HCT116 (cell line): ENCODE data around the gene TPD52L1. TPM values are rescaled to one million over a fixed set of nuclear protein-coding genes. Genes with fewer than 3 reads are reported as not detected.

Source experiments
- ATAC-seq: fragments of 200-7000 bp; cut with Tn5 transposase; 2 replicates; pipeline ENCODE4 v1.9.1; 2020; ENCODE audit warnings: mild to moderate bottlenecking, moderate library complexity
- BruUV-seq: library from RNA; stranded (reverse); fragments of 400-500 nt; replicated peaks from 2 replicates; lab custom pipeline; 2021; lab: Mats Ljungman, UMichigan
- CTCF ChIA-PET: fragments of 300-600 bp; sonication (Branson Sonifier 250); formaldehyde crosslinking; loops from one replicate; lab custom pipeline; 2021; ENCODE audit warnings: antibody characterized with exemption; lab: Charles Lee
- POLR2A ChIA-PET: fragments of 300-600, 350-600 bp; sonication (Branson Sonifier 250); formaldehyde crosslinking; loops from one replicate; lab custom pipeline; 2021; ENCODE audit warnings: antibody characterized with exemption; lab: Charles Lee
- RAD21 ChIA-PET, 2 experiments: fragments of 300-600 bp; sonication (Branson Sonifier 250); formaldehyde crosslinking; loops; one replicate each; lab custom pipeline; 2023; ENCODE audit warnings: low total read pairs in 2 of 2; ENCODE audit not compliant: uncharacterized antibody in 2 of 2, unreplicated experiment in 2 of 2, low non-redundant PET in 1 of 2; lab: Charles Lee
- DNase-seq: peaks from one replicate; pipeline ENCODE4 v3.0.0-alpha.2; 2010; ENCODE audit warnings: low read depth, low spot score
- H2AFZ ChIP-seq: fragments of 200-600 bp; shearing (Covaris generic), sonication (generic); 2 replicates; pipeline ENCODE4 v1.6.1; 2017; ENCODE audit warnings: low read depth, mixed run types, mixed read lengths, antibody characterized with exemption, low read length; ENCODE audit not compliant: poor library complexity, severe bottlenecking
- H3K27ac ChIP-seq: 2 replicates; pipeline ENCODE4 v1.5.1; 2012; ENCODE audit warnings: low read depth, low read length
- H3K27me3 ChIP-seq: fragments of 200-600 bp; sonication (generic); 2 replicates; pipeline ENCODE4 v1.6.1; 2016; ENCODE audit warnings: mixed run types, low read length, mixed read lengths; ENCODE audit not compliant: insufficient read depth
- H3K36me3 ChIP-seq, 2 experiments: fragments of 200-500 bp in 1 of 2; fragments of 200-600 bp in 1 of 2; sonication (Bioruptor generic) in 1 of 2; sonication (generic) in 1 of 2; 2 replicates each; pipeline versions ENCODE4 v1.5.1 to v1.6.1; 2014 to 2016; ENCODE audit warnings: low read length in 2 of 2, inconsistent platforms in 1 of 2, mixed read lengths in 1 of 2, mixed run types in 1 of 2; ENCODE audit not compliant: insufficient read depth in 2 of 2, control insufficient read depth in 1 of 2
- H3K4me1 ChIP-seq, 2 experiments: fragments of 200-600 bp in 1 of 2; sonication (generic) in 1 of 2; 2 replicates each; pipeline versions ENCODE4 v1.5.1 to v1.6.1; 2012 to 2017; ENCODE audit warnings: low read length in 2 of 2, inconsistent platforms in 1 of 2, mild to moderate bottlenecking in 1 of 2, mixed read lengths in 1 of 2, mixed run types in 1 of 2, moderate library complexity in 1 of 2; ENCODE audit not compliant: insufficient read depth in 2 of 2, control insufficient read depth in 1 of 2
- H3K4me2 ChIP-seq: fragments of 200-600 bp; sonication (generic); 2 replicates; pipeline ENCODE4 v1.6.1; 2017; ENCODE audit warnings: mixed run types, low read length, mixed read lengths
- H3K4me3 ChIP-seq, 2 experiments: fragments of 200-600 bp in 1 of 2; sonication (generic) in 1 of 2; replicated peaks in 1 of 2; 2 replicates each; pipeline ENCODE4 v1.5.1; 2011 to 2016; ENCODE audit warnings: low read length in 2 of 2, control low read depth in 1 of 2, low read depth in 1 of 2, mild to moderate bottlenecking in 1 of 2, mixed read lengths in 1 of 2, mixed run types in 1 of 2
- H3K79me2 ChIP-seq: fragments of 200-600 bp; sonication (generic); 2 replicates; pipeline ENCODE4 v1.6.1; 2017; ENCODE audit warnings: mild to moderate bottlenecking, mixed run types, low read length, moderate library complexity, mixed read lengths; ENCODE audit not compliant: insufficient read depth
- H3K9ac ChIP-seq: fragments of 200-600 bp; sonication (generic); 2 replicates; pipeline ENCODE4 v1.6.1; 2016; ENCODE audit warnings: low read length, mixed read lengths
- H3K9me2 ChIP-seq: fragments of 200-600 bp; sonication (generic), shearing (Covaris generic); 2 replicates; pipeline ENCODE4 v1.6.1; 2017; ENCODE audit warnings: mixed run types, mild to moderate bottlenecking, moderate library complexity; ENCODE audit not compliant: insufficient read depth
- H3K9me3 ChIP-seq, 2 experiments: fragments of 200-500 bp in 1 of 2; fragments of 200-600 bp in 1 of 2; sonication (Bioruptor generic) in 1 of 2; sonication (generic) in 1 of 2; 2 replicates each; pipeline ENCODE4 v1.6.1; 2014 to 2017; ENCODE audit warnings: low read length in 2 of 2, mixed read lengths in 2 of 2, inconsistent platforms in 1 of 2, low read depth in 1 of 2, mild to moderate bottlenecking in 1 of 2, mixed run types in 1 of 2, moderate library complexity in 1 of 2; ENCODE audit not compliant: control insufficient read depth in 1 of 2, insufficient read depth in 1 of 2
- H4K20me1 ChIP-seq: fragments of 200-600 bp; sonication (generic), shearing (Covaris generic); 2 replicates; pipeline ENCODE4 v1.6.1; 2017; ENCODE audit warnings: mixed run types, mild to moderate bottlenecking, moderate library complexity; ENCODE audit not compliant: insufficient read depth
- CBX3 ChIP-seq: IDR thresholded peaks from 2 replicates; pipeline ENCODE4 v1.6.1; 2012; ENCODE audit warnings: low read depth
- CEBPB ChIP-seq: IDR thresholded peaks from 2 replicates; pipeline ENCODE4 v1.6.1; 2012; ENCODE audit warnings: low read depth
- EGR1 ChIP-seq: IDR thresholded peaks from 2 replicates; pipeline ENCODE4 v1.6.1; 2012; ENCODE audit warnings: low read depth
- EZH2 ChIP-seq: fragments of 200-600 bp; sonication (generic); IDR thresholded peaks from 2 replicates; pipeline ENCODE4 v1.6.1; 2017; ENCODE audit warnings: antibody characterized with exemption, mixed run types
- EZH2phosphoT487 ChIP-seq: fragments of 200-600 bp; IDR thresholded peaks from 2 replicates; pipeline ENCODE4 v1.6.1; 2018; ENCODE audit warnings: antibody characterized with exemption, borderline replicate concordance
- JUND ChIP-seq: IDR thresholded peaks from 2 replicates; pipeline ENCODE4 v1.6.1; 2012
- MAX ChIP-seq: IDR thresholded peaks from 2 replicates; pipeline ENCODE4 v1.6.1; 2012
- POLR2A ChIP-seq: IDR thresholded peaks from 2 replicates; pipeline ENCODE4 v1.7.0; 2011; ENCODE audit warnings: borderline replicate concordance; ENCODE audit not compliant: insufficient read depth, insufficient read length; ENCODE audit errors: extremely low read depth
- POLR2AphosphoS5 ChIP-seq: IDR thresholded peaks from 2 replicates; pipeline ENCODE4 v1.6.1; 2011; ENCODE audit warnings: mild to moderate bottlenecking, low read depth, low read length, moderate library complexity
- RAD21 ChIP-seq: IDR thresholded peaks from 2 replicates; pipeline ENCODE4 v1.6.1; 2012; ENCODE audit warnings: low read depth, mild to moderate bottlenecking
- REST ChIP-seq: IDR thresholded peaks from 2 replicates; pipeline ENCODE4 v1.6.1; 2012; ENCODE audit warnings: low read depth
- SIN3A ChIP-seq: IDR thresholded peaks from 2 replicates; pipeline ENCODE4 v1.6.1; 2012; ENCODE audit warnings: low read depth
- SP1 ChIP-seq: IDR thresholded peaks from 2 replicates; pipeline ENCODE4 v1.6.1; 2012; ENCODE audit warnings: low read depth
- SRF ChIP-seq: IDR thresholded peaks from 2 replicates; pipeline ENCODE4 v1.6.1; 2012; ENCODE audit warnings: low read depth
- YY1 ChIP-seq: IDR thresholded peaks from 2 replicates; pipeline ENCODE4 v1.6.1; 2011; ENCODE audit warnings: low read length, low read depth, moderate library complexity, mild to moderate bottlenecking; ENCODE audit not compliant: insufficient replicate concordance; ENCODE audit errors: extremely low read depth
- ZBTB33 ChIP-seq: IDR thresholded peaks from 2 replicates; pipeline ENCODE4 v1.6.1; 2011; ENCODE audit warnings: mild to moderate bottlenecking, low read length, moderate library complexity; ENCODE audit not compliant: insufficient replicate concordance; ENCODE audit errors: extremely low read depth
- ZNF274 ChIP-seq: fragments of 200-500 bp; sonication (Bioruptor generic); IDR thresholded peaks from 2 replicates; pipeline ENCODE4 v1.6.1; 2014; ENCODE audit warnings: mild to moderate bottlenecking, low read depth, low read length, inconsistent platforms
- intact Hi-C: fragments of 100-400 bp; cut with micrococcal nuclease; formaldehyde crosslinking; loops from 2 replicates; pipeline ENCODE4 v1.10.0; 2022
- total RNA-seq: library from RNA; stranded (reverse); gene quantifications from one replicate; pipeline ENCODE4 v1.2.1, GENCODE V29; 2021; ENCODE audit not compliant: unreplicated experiment

Gene TPD52L1
- total RNA-seq, 1 experiment from 2014 or later, result 64.1 TPM

- Histone ChIP-seq H3K27ac (no peak overlapping the region), H3K79me2 (no peaks in the 10 kb centered on the region), H3K27me3 (no peaks in the 10 kb centered on the region), H2AFZ (no peak overlapping the region), H3K36me3 (no peaks in the 10 kb centered on the region), H3K4me3 (no peak overlapping the region), H3K9me2 (no peaks in the 10 kb centered on the region), H3K4me1 (no peaks in the 10 kb centered on the region), H3K4me2 (no peak overlapping the region), H3K9ac (no peak overlapping the region), H4K20me1 (no peaks in the 10 kb centered on the region), H3K9me3 (no peaks in the 10 kb centered on the region)
- no peak for DNase-seq
- no TSS peak for BruUV-seq
- ATAC-seq, result no peak
- TF ChIP-seq RAD21 (no peak), YY1 (no peak), POLR2AphosphoS5 (no peak), CBX3 (no peak), EZH2phosphoT487 (no peak), CEBPB (no peak), EZH2 (no peak), SP1 (no peak), ZNF274 (no peak), REST (no peak), JUND (no peak), SIN3A (no peak), SRF (no peak), EGR1 (no peak), ZBTB33 (no peak), MAX (no peak), POLR2A (no peak)
- ChIA-PET RAD21 (no interaction called here), CTCF (no interaction called here), POLR2A (no interaction called here)
- intact Hi-C loops, result no loop called here
Observed at GRCh38 chr6:125116710-125117109, 36.9 kb upstream of the TPD52L1 start.
